Measurements from ENCODE around the gene CDX1. TPM values are rescaled to one million over a fixed set of nuclear protein-coding genes. Genes with fewer than 3 reads are reported as not detected.
A peak's percentile ranks its signal among the peaks of the same experiment; 100 is the strongest.

CDX1 gene
- total RNA-seq, 1 donor from 2014 or later: not detected

DNA sequence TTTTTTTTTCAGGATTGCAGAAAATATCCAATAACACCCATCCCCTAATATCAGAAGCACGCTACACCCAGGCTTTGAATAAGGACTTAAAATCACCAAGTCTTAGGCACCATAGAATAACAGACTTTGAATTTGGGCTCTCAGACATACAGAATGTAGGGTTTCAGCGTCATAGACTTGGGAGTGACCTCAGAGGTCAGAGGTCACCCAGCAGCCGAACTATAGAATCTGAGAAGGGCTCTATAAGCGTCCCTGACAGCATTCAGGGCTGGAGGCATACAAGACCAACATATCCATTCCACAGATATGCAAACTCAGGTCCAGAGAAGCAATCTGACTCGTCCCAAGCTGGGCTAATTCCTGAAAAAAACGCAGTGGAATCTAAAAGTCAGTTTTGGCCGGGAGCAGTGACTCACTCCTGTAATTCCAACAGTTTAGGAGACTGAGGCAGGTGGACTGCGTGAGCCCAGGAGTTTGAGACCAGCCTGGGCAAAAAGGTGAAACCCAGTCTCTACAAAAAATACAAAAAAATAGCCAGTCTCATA lies 58.0 kb downstream of the CDX1 start:
- Histone ChIP-seq H3K4me2 (no peak overlapping the region), H4K20me1 (ENCODE audit: low read depth) (no peaks in the 10 kb centered on the region), H3K27ac (no peak overlapping the region), H3K4me3 (no peak overlapping the region), H3K27me3 (no peaks in the 10 kb centered on the region), H3K9me3 (ENCODE audit: low read depth) (no peaks in the 10 kb centered on the region), H3F3A (ENCODE audit: low read depth) (no peaks in the 10 kb centered on the region), H3K79me2 (ENCODE audit: low read depth) (no peaks in the 10 kb centered on the region), H2AFZ (replicated peaks) (no peak overlapping the region), H3K9ac (no peak overlapping the region), H3K4me1 (peaks cover 4% of the 10 kb centered on the region), H3K36me3 (no peaks in the 10 kb centered on the region)
- TF ChIP-seq EZH2 (IDR thresholded peaks at IDR 0.05) (no peak), CTCF (IDR thresholded peaks at IDR 0.05) (no peak), EZH2phosphoT487 (IDR thresholded peaks at IDR 0.05) (no peak)
- Mint-ChIP-seq H3K9me3 (no peaks in the 10 kb centered on the region), H3K4me3 (no peak overlapping the region), H3K27ac (no peak overlapping the region), H3K4me1 (peaks cover 17% of the 10 kb centered on the region), H3K36me3 (peaks cover 2% of the 10 kb centered on the region), H3K27me3 (ENCODE audit: insufficient read depth, low read depth) (peaks cover 4% of the 10 kb centered on the region)
- DNase-seq (ENCODE audit: low spot score): no peak

DNA sequence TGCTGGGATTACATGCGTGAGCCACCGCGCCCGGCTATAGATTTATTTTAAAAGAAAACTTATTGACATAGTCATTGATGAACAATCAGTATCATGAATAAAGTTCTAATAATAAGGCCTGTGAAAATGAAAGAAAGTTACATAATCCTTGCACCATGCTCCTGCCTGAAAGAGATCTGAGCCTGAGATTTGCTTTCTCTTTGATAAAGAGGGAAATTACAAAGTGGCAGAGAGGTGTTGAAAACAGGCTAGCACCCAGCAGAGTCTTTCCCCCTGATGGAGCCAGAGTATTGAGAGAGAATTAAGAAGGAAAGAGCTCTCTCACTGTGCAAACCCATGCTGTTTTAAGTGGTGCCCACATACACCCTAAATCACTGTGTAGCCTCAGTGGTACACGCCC lies 60.5 kb downstream of the CDX1 start:
- Histone ChIP-seq H3F3A (ENCODE audit: low read depth) (no peaks in the 10 kb centered on the region), H2AFZ (replicated peaks) (no peak overlapping the region), H3K27ac (no peak overlapping the region), H4K20me1 (ENCODE audit: low read depth) (no peaks in the 10 kb centered on the region), H3K4me1 (no peaks in the 10 kb centered on the region), H3K4me2 (no peak overlapping the region), H3K9ac (no peak overlapping the region), H3K79me2 (ENCODE audit: low read depth) (no peaks in the 10 kb centered on the region), H3K9me3 (ENCODE audit: low read depth) (no peaks in the 10 kb centered on the region), H3K4me3 (no peak overlapping the region), H3K36me3 (no peaks in the 10 kb centered on the region), H3K27me3 (no peaks in the 10 kb centered on the region)
- no peaks in the 10 kb centered on the region for H3K9me3 Mint-ChIP-seq
- peaks cover 4% of the 10 kb centered on the region for H3K36me3 Mint-ChIP-seq
- TF ChIP-seq CTCF (IDR thresholded peaks at IDR 0.05) (no peak), EZH2 (IDR thresholded peaks at IDR 0.05) (no peak), EZH2phosphoT487 (IDR thresholded peaks at IDR 0.05) (no peak)
- H3K4me1 Mint-ChIP-seq: peaks cover 20% of the 10 kb centered on the region
- peak overlapping the region; percentile 33 for H3K27ac Mint-ChIP-seq
- no peak overlapping the region for H3K4me3 Mint-ChIP-seq
- DNase-seq (ENCODE audit: low spot score): no peak
- peaks cover 4% of the 10 kb centered on the region for H3K27me3 Mint-ChIP-seq (ENCODE audit: insufficient read depth, low read depth)

DNA sequence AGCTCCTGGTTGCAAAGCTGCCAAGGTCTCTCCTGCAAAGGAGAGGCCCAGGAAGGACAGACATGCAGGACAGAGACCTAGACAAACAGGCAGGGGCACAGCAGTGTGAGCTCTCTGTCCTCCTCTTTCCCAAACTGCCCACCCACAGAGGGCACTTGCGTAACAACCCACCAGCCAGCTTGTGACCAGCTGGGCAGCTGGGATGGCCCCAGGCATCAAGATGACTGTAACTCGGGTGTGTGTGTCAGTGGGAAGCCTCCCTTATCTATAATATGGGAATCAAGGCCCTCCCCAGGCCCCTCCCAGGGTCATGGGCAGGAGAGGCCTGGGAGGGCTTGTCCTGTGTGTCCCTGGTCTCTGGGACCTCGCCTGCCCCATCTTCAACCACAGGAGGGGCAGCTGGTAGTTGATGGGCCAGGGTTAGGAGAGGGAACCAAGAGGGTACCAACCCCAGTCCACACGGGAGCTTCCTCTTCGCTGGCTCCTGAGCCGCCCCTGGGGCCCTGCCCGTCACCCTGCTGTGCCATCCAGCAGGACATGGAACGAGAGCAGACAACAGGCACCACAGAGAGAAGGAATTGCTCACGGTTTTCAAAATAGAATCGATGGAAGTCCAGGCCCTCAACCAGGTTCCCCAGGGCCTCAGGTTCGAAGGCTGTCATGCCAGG lies 61.2 kb downstream of the CDX1 start:
- H3K36me3 Mint-ChIP-seq: peaks cover 4% of the 10 kb centered on the region

More for the DNA sequence above, 61.2 kb downstream of the CDX1 start:
- H3K27ac ChIP-seq: no peak overlapping the region
- H3K27me3 ChIP-seq: no peaks in the 10 kb centered on the region
- no peaks in the 10 kb centered on the region for H3K9me3 ChIP-seq (ENCODE audit: low read depth)
- DNase-seq (ENCODE audit: low spot score): no peak
- no peak overlapping the region for H3K27ac Mint-ChIP-seq
- no peak overlapping the region for H3K4me3 Mint-ChIP-seq
- H3K4me2 ChIP-seq: no peak overlapping the region
- peaks cover 20% of the 10 kb centered on the region for H3K4me1 Mint-ChIP-seq
- peaks cover 4% of the 10 kb centered on the region for H3K27me3 Mint-ChIP-seq (ENCODE audit: insufficient read depth, low read depth)
- no peaks in the 10 kb centered on the region for H3K4me1 ChIP-seq
- no peaks in the 10 kb centered on the region for H3K79me2 ChIP-seq (ENCODE audit: low read depth)
- no peak overlapping the region for H2AFZ ChIP-seq (replicated peaks)
- H3K4me3 ChIP-seq: no peak overlapping the region
- no peak for TF ChIP-seq EZH2phosphoT487 (IDR thresholded peaks at IDR 0.05)
- TF ChIP-seq CTCF (IDR thresholded peaks at IDR 0.05): no peak
- no peak for TF ChIP-seq EZH2 (IDR thresholded peaks at IDR 0.05)
- no peaks in the 10 kb centered on the region for H3K36me3 ChIP-seq
- H4K20me1 ChIP-seq (ENCODE audit: low read depth): no peaks in the 10 kb centered on the region
- no peaks in the 10 kb centered on the region for H3F3A ChIP-seq (ENCODE audit: low read depth)
- no peaks in the 10 kb centered on the region for H3K9me3 Mint-ChIP-seq
- H3K9ac ChIP-seq: no peak overlapping the region

Measured in neural progenitor cell (in vitro differentiated cells).